ENCODE results near the gene VWA3B.

VWA3B gene

DNA sequence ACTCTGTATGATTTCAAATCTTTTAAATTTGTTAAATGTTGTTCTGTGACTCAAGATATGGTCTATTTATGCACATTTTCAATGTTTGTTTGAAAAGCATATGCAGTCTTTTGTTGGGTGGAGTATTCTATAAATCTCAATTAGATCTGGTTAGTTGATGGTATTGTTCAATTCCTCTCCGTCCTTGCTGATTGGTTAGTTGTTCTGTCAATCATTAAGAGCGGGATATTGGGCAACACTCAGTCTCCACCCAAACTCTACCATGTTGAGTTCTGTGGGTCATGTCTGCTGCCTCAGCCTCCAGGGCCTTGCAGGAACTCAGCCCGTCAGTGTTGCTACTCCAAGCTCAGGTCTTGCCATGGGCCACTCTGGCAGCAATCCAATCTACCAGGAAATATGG is 118.9 kb downstream of the VWA3B start:
- Histone ChIP-seq H3F3A (ENCODE audit: insufficient read depth) (no peaks in the 10 kb centered on the region), H3K27ac (ENCODE audit: low read depth, low read length) (no peak overlapping the region), H4K20me1 (ENCODE audit: low read depth, low read length) (no peaks in the 10 kb centered on the region), H2AFZ (ENCODE audit: low read depth, low read length, severe bottlenecking) (no peak overlapping the region), H3K9ac (ENCODE audit: low read length) (no peak overlapping the region), H3K27me3 (ENCODE audit: low read length) (no peaks in the 10 kb centered on the region), H3K4me2 (ENCODE audit: low read depth, low read length, poor library complexity, severe bottlenecking) (no peak overlapping the region), H3K4me3 (ENCODE audit: insufficient read depth, low read length, poor library complexity, severe bottlenecking) (no peak overlapping the region), H3K79me2 (ENCODE audit: insufficient read depth, low read length) (no peaks in the 10 kb centered on the region), H3K9me2 (replicated peaks; ENCODE audit: insufficient read depth, low read length) (no peaks in the 10 kb centered on the region), H3K36me3 (ENCODE audit: low read length) (no peaks in the 10 kb centered on the region), H3K9me3 (ENCODE audit: insufficient read depth, low read length) (no peaks in the 10 kb centered on the region)
- TF ChIP-seq, protein P1, sequence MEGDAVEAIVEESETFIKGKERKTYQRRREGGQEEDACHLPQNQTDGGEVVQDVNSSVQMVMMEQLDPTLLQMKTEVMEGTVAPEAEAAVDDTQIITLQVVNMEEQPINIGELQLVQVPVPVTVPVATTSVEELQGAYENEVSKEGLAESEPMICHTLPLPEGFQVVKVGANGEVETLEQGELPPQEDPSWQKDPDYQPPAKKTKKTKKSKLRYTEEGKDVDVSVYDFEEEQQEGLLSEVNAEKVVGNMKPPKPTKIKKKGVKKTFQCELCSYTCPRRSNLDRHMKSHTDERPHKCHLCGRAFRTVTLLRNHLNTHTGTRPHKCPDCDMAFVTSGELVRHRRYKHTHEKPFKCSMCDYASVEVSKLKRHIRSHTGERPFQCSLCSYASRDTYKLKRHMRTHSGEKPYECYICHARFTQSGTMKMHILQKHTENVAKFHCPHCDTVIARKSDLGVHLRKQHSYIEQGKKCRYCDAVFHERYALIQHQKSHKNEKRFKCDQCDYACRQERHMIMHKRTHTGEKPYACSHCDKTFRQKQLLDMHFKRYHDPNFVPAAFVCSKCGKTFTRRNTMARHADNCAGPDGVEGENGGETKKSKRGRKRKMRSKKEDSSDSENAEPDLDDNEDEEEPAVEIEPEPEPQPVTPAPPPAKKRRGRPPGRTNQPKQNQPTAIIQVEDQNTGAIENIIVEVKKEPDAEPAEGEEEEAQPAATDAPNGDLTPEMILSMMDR (IDR thresholded peaks at IDR 0.05; ENCODE audit: insufficient read depth, low read length, poor library complexity, severe bottlenecking) = no peak
- TF ChIP-seq EZH2phosphoT487 (conservative IDR thresholded peaks at IDR 0.05; ENCODE audit: low read length) = no peak

DNA sequence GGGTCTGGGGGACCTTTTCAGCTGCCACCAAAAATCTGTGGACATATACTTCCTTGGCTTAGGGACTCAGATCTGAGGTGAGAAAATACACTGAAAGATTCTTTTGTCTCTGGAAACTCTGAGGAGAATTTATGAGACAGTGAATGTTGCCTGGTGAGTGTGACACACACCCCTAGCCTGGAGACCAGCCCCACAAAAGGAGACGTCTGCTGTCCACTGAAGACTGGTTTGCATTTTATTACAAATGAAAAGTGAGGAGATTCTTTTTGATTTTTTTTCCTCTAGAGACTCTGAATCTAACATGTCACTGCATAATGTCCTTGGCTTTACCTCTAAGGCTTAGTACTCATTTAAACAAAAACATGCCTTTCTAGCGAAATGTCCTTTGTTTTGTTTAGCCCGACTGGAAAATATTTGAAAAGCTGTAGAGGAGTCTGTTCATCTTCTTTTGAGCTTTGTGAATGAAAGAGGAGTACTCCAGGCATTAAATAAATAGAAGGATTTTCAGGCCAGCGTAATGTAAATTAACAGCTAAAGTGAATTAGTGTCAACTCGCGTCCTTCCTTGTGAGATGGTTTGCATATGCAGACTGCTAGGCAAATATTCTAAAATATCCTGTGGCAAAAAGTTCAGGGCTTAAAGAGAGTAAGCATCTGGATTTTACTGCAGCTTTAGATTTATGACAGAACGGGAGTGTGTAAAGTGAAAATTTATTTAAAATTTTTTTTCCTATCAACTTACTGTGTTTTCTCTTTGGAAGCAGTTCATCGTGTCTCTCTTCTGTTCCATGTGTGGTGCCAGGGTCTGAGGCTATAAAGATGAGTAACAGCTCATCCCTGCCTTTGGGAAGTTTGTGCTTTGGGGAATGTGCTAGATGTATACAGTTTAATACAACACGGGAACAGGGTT is 125.4 kb downstream of the VWA3B start:
- Histone ChIP-seq H2AFZ (ENCODE audit: low read depth, low read length, severe bottlenecking) (no peak overlapping the region), H4K20me1 (ENCODE audit: low read depth, low read length) (no peaks in the 10 kb centered on the region), H3K27me3 (ENCODE audit: low read length) (no peaks in the 10 kb centered on the region; the same call in 1 of the 2 replicates), H3K9ac (ENCODE audit: low read length) (no peak overlapping the region), H3K79me2 (ENCODE audit: insufficient read depth, low read length) (no peaks in the 10 kb centered on the region), H3K36me3 (ENCODE audit: low read length) (no peaks in the 10 kb centered on the region), H3K9me3 (ENCODE audit: insufficient read depth, low read length) (no peaks in the 10 kb centered on the region), H3F3A (ENCODE audit: insufficient read depth) (no peaks in the 10 kb centered on the region), H3K27ac (ENCODE audit: low read depth, low read length) (no peak overlapping the region), H3K4me2 (ENCODE audit: low read depth, low read length, poor library complexity, severe bottlenecking) (no peak overlapping the region), H3K9me2 (replicated peaks; ENCODE audit: insufficient read depth, low read length) (no peaks in the 10 kb centered on the region), H3K4me3 (ENCODE audit: insufficient read depth, low read length, poor library complexity, severe bottlenecking) (no peak overlapping the region)
- TF ChIP-seq, protein P1 (IDR thresholded peaks at IDR 0.05; ENCODE audit: insufficient read depth, low read length, poor library complexity, severe bottlenecking) = no peak
- TF ChIP-seq EZH2phosphoT487 (conservative IDR thresholded peaks at IDR 0.05; ENCODE audit: low read length) = no peak

DNA sequence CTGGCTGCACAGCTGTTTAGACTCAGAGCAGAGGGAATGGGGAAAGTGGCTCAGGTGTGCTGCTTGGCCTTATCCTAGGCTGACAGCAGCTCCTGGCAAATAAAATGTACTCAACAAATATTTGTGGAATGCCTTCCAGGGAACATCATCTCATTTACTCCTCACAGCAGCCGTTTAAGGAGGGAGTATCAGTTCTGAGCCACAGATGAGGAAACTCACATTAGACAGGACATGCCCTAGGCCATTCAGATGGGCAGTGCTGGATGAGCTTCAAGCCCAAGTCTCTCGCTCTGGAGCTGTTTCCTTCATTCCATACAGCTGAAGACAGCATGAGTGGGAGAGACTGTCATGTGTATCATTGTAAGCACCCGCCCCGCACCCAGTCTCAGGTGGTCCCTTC is 129.6 kb downstream of the VWA3B start:
- Histone ChIP-seq H4K20me1 (ENCODE audit: low read depth, low read length) (no peaks in the 10 kb centered on the region), H3K4me3 (ENCODE audit: insufficient read depth, low read length, poor library complexity, severe bottlenecking) (no peak overlapping the region), H3K36me3 (ENCODE audit: low read length) (no peaks in the 10 kb centered on the region), H2AFZ (ENCODE audit: low read depth, low read length, severe bottlenecking) (no peak overlapping the region), H3K9me2 (replicated peaks; ENCODE audit: insufficient read depth, low read length) (no peaks in the 10 kb centered on the region), H3K79me2 (ENCODE audit: insufficient read depth, low read length) (no peaks in the 10 kb centered on the region), H3K4me2 (ENCODE audit: low read depth, low read length, poor library complexity, severe bottlenecking) (no peak overlapping the region), H3F3A (ENCODE audit: insufficient read depth) (no peaks in the 10 kb centered on the region), H3K27me3 (ENCODE audit: low read length) (no peaks in the 10 kb centered on the region), H3K9me3 (ENCODE audit: insufficient read depth, low read length) (0 out of 2 replicates have a peak, but pooled peaks cover 5% of the 10 kb centered on the region), H3K27ac (ENCODE audit: low read depth, low read length) (no peak overlapping the region), H3K9ac (ENCODE audit: low read length) (no peak overlapping the region)
- no peak for TF ChIP-seq EZH2phosphoT487 (conservative IDR thresholded peaks at IDR 0.05; ENCODE audit: low read length)
- TF ChIP-seq, protein P1 (IDR thresholded peaks at IDR 0.05; ENCODE audit: insufficient read depth, low read length, poor library complexity, severe bottlenecking) = no peak
